ENCODE results near the gene C12orf43.

C12orf43 gene

GRCh38 chr12:121008347-121009098 lies 7.8 kb downstream of the C12orf43 start:
- Histone ChIP-seq H3K27me3 (no peaks in the 10 kb centered on the region), H3K27ac (no peak overlapping the region)
- TF ChIP-seq CTCF (IDR thresholded peaks at IDR 0.05): no peak

DNA sequence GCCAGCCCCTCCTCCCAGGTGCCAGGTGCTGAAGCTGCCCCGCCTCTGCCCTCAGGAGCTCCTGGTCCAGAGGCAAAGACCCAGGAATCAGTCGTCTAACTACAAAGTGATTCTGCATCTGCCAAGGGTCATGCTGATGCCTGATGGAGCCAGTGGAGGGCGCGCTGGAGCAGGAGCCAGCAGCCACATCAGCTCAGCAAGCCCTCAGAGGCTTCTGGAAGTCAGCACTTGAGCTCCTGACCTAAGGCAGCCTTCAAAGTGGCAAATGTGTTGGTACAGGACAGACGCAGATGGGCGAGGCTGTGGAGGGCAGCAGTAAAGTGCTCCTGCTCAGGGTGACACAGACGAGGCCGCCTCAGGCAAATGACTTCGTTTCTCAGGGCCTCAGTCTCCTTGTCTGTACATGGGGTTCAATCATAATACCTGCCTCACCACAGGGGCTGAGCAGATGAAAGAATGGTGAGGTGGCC lies 10.9 kb downstream of the C12orf43 start:
- Histone ChIP-seq H3K27ac (no peak overlapping the region), H3K9me3 (no peaks in the 10 kb centered on the region), H3K4me1 (ENCODE audit: control insufficient read depth in 1 of 2, insufficient read depth in 1 of 2, low read depth in 1 of 2, low read length in 1 of 2) (no peaks in the 10 kb centered on the region), H3K36me3 (peaks cover 53% of the 10 kb centered on the region), H3K4me3 (ENCODE audit: low read depth in 1 of 2, low read length in 1 of 2) (no peak overlapping the region), H3K27me3 (no peaks in the 10 kb centered on the region)
- peak; percentile 43 for TF ChIP-seq CTCF (IDR thresholded peaks at IDR 0.05)

More at GRCh38 chr12:121008347-121009098, 7.8 kb downstream of the C12orf43 start:
- Histone ChIP-seq H3K4me3 (ENCODE audit: low read depth in 1 of 2, low read length in 1 of 2) (no peak overlapping the region), H3K36me3 (peaks cover 45% of the 10 kb centered on the region), H3K9me3 (no peaks in the 10 kb centered on the region), H3K4me1 (ENCODE audit: control insufficient read depth in 1 of 2, insufficient read depth in 1 of 2, low read depth in 1 of 2, low read length in 1 of 2) (no peaks in the 10 kb centered on the region)

DNA sequence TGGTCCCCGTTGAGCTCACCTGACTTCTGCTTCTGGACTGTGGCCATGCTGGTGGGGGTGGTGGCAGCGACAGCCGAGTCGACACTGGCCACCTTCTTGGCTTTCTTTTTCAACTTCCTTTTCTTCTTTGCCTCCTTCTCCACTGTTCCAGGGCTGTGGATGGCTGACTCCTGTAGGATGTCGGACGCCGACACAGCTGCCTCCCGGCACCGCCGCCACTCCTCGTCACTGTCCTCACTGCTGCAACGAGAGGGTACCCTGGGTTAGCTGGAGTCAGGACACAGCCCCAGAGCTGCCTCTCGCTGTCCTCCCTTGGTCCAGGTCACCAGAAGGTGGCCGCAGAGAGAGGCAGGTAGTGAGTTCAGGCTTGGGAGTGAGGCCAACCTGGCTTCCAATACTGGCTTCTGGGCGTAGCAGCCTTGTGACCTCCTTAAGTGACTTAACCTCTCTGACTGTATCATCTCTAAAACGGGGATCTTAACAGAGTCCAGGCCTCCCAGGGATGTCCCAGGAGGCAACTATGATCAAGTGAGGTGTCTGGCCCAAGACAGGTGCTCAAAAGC lies 12.0 kb downstream of the C12orf43 start:
- H3K27ac ChIP-seq: no peak overlapping the region
- H3K27me3 ChIP-seq: no peaks in the 10 kb centered on the region
- no peak overlapping the region for H3K4me3 ChIP-seq (ENCODE audit: low read depth in 1 of 2, low read length in 1 of 2)
- TF ChIP-seq CTCF (IDR thresholded peaks at IDR 0.05): no peak
- H3K4me1 ChIP-seq (ENCODE audit: control insufficient read depth in 1 of 2, insufficient read depth in 1 of 2, low read depth in 1 of 2, low read length in 1 of 2): no peaks in the 10 kb centered on the region
- H3K36me3 ChIP-seq: peaks cover 44% of the 10 kb centered on the region
- no peaks in the 10 kb centered on the region for H3K9me3 ChIP-seq

DNA sequence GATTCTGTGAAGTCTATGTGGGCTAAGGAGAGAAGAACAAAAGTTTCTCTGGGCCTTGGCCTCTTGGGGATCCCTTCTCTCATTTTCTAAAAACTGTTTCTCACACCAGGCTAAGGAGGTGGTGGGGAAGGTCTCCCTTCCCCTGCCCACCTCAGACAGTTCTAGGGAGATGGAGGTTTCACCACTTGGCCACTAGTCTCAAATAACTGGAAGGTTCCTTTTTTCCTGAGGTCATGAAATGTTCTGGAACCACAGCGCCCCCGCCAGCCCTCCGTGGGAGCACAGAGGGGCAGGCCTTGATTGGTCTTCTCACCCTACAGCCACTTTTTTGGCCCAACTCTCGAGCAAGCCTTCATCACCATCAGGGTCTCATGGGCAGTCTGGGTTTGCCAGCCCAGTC lies 12.6 kb downstream of the C12orf43 start:
- Histone ChIP-seq H3K36me3 (peaks cover 39% of the 10 kb centered on the region), H3K27me3 (no peaks in the 10 kb centered on the region), H3K4me1 (ENCODE audit: control insufficient read depth in 1 of 2, insufficient read depth in 1 of 2, low read depth in 1 of 2, low read length in 1 of 2) (no peaks in the 10 kb centered on the region), H3K9me3 (no peaks in the 10 kb centered on the region), H3K4me3 (ENCODE audit: low read depth in 1 of 2, low read length in 1 of 2) (no peak overlapping the region), H3K27ac (no peak overlapping the region)
- no peak for TF ChIP-seq CTCF (IDR thresholded peaks at IDR 0.05)

GRCh38 chr12:121001841-121002483 lies 14.3 kb downstream of the C12orf43 start:
- no peak overlapping the region for H3K4me3 ChIP-seq (ENCODE audit: low read depth in 1 of 2, low read length in 1 of 2)
- H3K9me3 ChIP-seq: no peaks in the 10 kb centered on the region
- H3K4me1 ChIP-seq (ENCODE audit: control insufficient read depth in 1 of 2, insufficient read depth in 1 of 2, low read depth in 1 of 2, low read length in 1 of 2): no peaks in the 10 kb centered on the region
- no peaks in the 10 kb centered on the region for H3K27me3 ChIP-seq
- H3K36me3 ChIP-seq: peaks cover 27% of the 10 kb centered on the region
- no peak for TF ChIP-seq CTCF (IDR thresholded peaks at IDR 0.05)
- no peak overlapping the region for H3K27ac ChIP-seq
